Astrocyte (in vitro differentiated cells and primary cell): ENCODE results near the gene NEMP2.

ENCODE experiments used
- CTCF ChIP-seq: IDR thresholded peaks from 2 replicates; pipeline ENCODE4 v1.5.1; 2011; ENCODE audit warnings: low read depth, mild to moderate bottlenecking, inconsistent platforms, low read length, moderate library complexity; ENCODE audit not compliant: insufficient read depth
- EZH2 ChIP-seq: IDR thresholded peaks from 2 replicates; pipeline ENCODE4 v1.6.1; 2012; ENCODE audit warnings: mild to moderate bottlenecking, low read length, inconsistent platforms; ENCODE audit not compliant: insufficient read depth

DNA sequence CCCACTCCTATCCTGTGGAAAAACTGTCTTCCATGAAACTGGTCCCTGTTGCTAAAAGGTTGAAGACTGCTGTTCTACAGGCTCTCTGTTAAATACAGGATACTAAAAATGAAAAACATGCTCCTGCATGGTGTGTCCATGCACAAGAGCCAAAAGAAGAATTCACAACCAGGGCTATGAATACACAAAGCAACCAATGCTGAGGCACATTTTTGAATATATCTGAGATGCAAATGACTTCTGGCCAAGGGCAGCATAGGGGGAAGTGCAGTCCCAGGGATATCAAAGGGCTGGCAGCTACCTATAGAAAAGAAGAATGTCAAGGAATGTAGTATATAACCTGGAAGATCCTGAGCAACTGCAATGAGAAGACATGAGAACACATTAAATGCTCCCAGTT is 6.6 kb downstream of the NEMP2 start:
- no peak for TF ChIP-seq CTCF
- no peak for TF ChIP-seq EZH2
